Non-pigmented ciliary epithelial cell (primary cell): ENCODE measurements around the gene CCL25.

ENCODE experiments used
- DNase-seq: peaks from one replicate; pipeline ENCODE4 v3.0.0-alpha.2; 2010; ENCODE audit warnings: low read depth

The CCL25 gene

GRCh38 chr19:8110931-8111330 lies 58.4 kb downstream of the CCL25 start:
- no peak for DNase-seq

GRCh38 chr19:8111376-8111775 lies 58.8 kb downstream of the CCL25 start:
- DNase-seq: no peak
